Measurements from ENCODE around the gene DOLK. TPM values are rescaled to one million over a fixed set of nuclear protein-coding genes. Genes with fewer than 3 reads are reported as not detected.

The DOLK gene
- total RNA-seq, 2 donors from 2014 or later = 5.1 to 7.4 TPM

DNA sequence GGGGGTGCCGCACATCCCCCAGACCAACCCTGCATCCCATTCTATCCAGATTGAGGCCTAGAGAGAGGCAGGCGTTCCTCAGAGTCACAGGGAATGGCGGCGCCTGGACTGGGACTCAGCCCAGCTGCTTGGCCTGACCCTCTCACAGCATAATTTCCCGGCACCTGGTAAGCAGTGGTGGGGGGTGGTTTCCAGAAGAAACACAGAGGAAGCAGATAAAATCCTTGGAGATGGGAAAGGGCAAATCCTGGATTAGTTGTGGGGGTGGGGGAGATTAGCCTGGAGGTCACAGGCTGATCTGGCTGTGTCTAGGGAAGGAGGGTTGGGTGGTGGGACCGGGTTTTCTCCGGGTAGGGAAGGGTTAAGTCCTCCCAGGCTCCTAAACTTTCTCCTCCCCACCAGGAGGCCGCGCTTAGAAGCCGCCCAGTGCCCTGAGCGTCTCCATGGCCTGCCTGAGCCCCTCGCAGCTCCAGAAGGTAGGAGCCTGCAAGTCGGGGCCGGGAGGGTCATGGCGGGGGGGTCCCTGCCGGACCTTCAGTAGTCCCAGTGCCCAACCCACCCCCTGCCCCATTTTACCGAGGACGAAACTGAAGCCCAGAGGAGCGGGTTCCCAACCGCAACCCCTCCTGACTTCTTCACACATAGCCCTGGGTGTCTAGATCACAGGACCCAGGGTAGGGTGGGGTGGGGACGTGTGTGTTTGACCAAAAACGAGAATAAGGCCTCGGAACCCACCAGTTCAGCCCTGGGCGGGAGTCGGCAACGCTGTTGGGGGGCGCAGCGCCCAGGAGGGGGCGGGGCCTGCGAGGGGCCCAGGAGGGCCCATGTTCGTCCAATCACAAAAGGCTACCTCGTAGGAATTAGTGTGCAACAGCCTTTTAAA, 25.3 kb downstream of the DOLK start:
- no peak for ATAC-seq
- H3K9me3 ChIP-seq (ENCODE audit: control insufficient read depth, low read length, poor library complexity, severe bottlenecking) = no peaks in the 10 kb centered on the region
- no peak overlapping the region for H3K27ac Mint-ChIP-seq
- H3K36me3 Mint-ChIP-seq (ENCODE audit: low read depth) = no peaks in the 10 kb centered on the region
- H3K4me1 Mint-ChIP-seq = peaks cover 2% of the 10 kb centered on the region
- H3K4me3 Mint-ChIP-seq = no peak overlapping the region
- H3K27me3 Mint-ChIP-seq = no peaks in the 10 kb centered on the region
- DNase-seq = no peak

DNA sequence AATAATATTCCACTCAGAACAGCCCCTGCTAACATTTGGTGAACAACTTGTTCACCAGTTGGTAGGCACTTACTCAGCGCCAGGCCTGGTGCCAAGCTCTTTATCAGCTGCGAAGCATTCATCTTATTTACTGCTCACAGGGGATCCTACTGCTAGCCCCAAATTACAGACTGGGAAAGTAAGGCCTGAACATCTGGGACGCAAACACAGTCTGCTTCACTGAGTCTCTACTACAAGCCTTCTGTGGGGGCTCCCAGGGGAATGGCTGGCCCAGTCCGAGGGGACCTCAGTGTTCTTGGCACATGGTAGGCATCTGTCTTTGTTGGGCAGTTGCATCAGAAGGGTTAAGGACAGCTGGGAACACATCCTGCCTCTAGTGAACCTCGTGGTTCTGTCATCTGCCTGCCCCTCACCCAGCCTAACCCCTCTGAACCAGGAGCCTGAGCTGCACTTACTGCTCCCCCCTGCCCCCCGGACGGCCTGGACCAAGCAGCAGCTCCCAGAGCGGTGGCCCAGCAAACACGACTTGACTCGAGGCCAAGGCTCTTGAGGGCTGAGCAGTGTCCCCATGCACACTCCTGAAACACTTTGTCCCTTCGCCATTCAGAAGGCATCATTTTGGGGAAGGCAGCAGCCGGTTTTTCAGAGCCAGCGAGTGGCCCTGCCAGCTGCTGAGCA, 26.9 kb downstream of the DOLK start, which contains the start of gene PHYHD1:
Gene PHYHD1 (plus strand): TSS at position 602 of the 678 bp plus-strand sequence. CDS start 1,342 bp downstream, outside the sequence.
- H3K9me3 ChIP-seq (ENCODE audit: control insufficient read depth, low read length, poor library complexity, severe bottlenecking) = no peaks in the 10 kb centered on the region
- H3K4me1 Mint-ChIP-seq = peaks cover 3% of the 10 kb centered on the region
- no peak for DNase-seq
- no peak within 1 kb of the TSS for H3K27ac Mint-ChIP-seq
- peaks cover 2% of the 10 kb centered on the region for H3K36me3 Mint-ChIP-seq (ENCODE audit: low read depth)
- no peak within 1 kb of the TSS for H3K4me3 Mint-ChIP-seq
- no peak for ATAC-seq
- no peaks in the 10 kb centered on the region for H3K27me3 Mint-ChIP-seq

DNA sequence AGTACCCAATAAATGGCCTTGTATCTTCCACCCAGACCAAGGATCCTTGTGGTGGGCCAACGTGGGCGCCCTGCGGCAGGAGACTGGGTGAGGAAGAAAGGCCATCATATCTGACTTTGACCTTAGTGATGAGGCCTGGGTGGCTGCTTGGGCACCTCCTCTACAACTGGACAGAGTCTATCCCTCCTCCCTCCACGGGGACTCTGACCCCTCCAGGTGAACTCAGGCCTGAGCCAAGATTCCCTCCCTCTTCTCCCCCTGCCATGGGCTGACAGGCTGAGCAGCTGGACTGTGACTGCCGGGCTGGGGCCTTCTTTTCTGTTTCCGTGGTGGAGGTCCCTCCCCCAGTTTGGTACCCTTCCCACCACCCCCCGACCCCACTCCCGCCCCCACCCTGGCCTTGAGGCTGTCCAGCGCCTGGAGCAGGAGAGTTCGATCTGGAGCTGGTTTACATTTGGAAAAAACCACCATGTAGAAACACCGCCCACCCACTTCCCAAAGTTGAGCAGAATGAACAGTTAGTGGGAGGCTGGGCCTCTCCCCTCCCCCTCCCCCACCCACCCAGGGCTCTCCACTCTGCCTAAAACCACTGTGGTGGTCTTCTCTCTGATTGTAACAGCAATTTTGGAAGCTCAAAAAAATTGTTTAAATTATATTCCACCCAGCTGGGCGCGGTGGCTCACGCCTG, 27.9 kb downstream of the DOLK start:
- DNase-seq (no peak), ATAC-seq (no peak)
- Mint-ChIP-seq H3K27ac (no peak overlapping the region), H3K27me3 (no peaks in the 10 kb centered on the region), H3K36me3 (ENCODE audit: low read depth) (peaks cover 2% of the 10 kb centered on the region), H3K4me3 (no peak overlapping the region), H3K4me1 (peaks cover 3% of the 10 kb centered on the region)
- H3K9me3 ChIP-seq (ENCODE audit: control insufficient read depth, low read length, poor library complexity, severe bottlenecking) = no peaks in the 10 kb centered on the region

DNA sequence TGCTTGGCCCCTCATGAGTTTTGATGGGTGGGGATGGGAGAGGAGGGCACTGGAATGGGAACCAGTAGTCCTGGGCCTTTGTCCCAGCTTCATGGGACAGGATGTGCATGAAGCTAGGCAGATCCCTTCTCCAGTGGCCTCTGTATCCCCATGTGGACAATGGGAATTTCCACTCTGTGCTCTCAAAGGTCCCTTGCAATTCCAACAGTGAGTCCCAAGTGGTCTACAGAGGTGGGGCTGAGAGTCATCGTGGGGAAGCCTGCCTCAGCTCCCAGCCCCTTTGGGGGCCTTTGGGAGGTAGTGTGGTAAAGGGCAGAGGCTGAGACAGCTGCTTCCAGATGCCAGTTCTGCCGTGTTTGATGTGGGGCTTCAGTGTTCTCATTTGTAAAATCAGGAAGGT, 28.5 kb downstream of the DOLK start:
- no peaks in the 10 kb centered on the region for H3K27me3 Mint-ChIP-seq
- no peak overlapping the region for H3K4me3 Mint-ChIP-seq
- H3K36me3 Mint-ChIP-seq (ENCODE audit: low read depth) = peaks cover 2% of the 10 kb centered on the region
- H3K4me1 Mint-ChIP-seq = peaks cover 3% of the 10 kb centered on the region
- DNase-seq = no peak
- H3K9me3 ChIP-seq (ENCODE audit: control insufficient read depth, low read length, poor library complexity, severe bottlenecking) = no peaks in the 10 kb centered on the region
- peak overlapping the region; percentile 34 for H3K27ac Mint-ChIP-seq
- no peak for ATAC-seq

DNA sequence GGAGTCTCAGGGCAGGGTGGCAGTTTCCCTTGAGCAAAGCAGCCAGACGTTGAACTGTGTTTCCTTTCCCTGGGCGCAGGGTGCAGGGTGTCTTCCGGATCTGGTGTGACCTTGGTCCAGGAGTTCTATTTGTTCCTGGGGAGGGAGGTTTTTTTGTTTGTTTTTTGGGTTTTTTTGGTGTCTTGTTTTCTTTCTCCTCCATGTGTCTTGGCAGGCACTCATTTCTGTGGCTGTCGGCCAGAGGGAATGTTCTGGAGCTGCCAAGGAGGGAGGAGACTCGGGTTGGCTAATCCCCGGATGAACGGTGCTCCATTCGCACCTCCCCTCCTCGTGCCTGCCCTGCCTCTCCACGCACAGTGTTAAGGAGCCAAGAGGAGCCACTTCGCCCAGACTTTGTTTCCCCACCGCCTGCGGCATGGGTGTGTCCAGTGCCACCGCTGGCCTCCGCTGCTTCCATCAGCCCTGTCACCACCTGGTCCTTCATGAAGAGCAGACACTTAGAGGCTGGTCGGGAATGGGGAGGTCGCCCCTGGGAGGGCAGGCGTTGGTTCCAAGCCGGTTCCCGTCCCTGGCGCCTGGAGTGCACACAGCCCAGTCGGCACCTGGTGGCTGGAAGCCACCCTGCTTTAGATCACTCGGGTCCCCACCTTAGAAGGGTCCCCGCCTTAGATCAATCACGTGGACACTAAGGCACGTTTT, 30.1 kb downstream of the DOLK start:
- Mint-ChIP-seq H3K27ac (peak overlapping the region; percentile 61), H3K36me3 (ENCODE audit: low read depth) (peaks cover 8% of the 10 kb centered on the region), H3K4me3 (no peak overlapping the region), H3K27me3 (no peaks in the 10 kb centered on the region), H3K4me1 (peaks cover 12% of the 10 kb centered on the region)
- DNase-seq (no peak), ATAC-seq (no peak)
- H3K9me3 ChIP-seq (ENCODE audit: control insufficient read depth, low read length, poor library complexity, severe bottlenecking) = no peaks in the 10 kb centered on the region

DNA sequence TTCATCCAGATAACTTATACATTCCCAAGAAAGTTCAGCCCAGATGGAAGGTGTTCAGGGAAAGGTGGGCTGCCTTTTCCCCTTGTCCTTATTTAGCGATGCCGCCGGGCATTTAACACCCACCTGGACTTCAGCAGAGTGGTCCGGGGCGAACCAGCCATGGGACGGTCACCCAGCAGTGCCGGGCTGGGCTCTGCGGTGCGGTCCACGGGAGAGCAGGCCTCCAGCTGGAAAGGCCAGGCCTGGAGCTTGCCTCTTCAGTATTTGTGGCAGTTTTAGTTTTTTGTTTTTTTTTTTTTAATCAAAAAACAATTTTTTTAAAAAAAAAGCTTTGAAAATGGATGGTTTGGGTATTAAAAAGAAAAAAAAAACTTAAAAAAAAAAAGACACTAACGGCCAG, 30.7 kb downstream of the DOLK start:
- H3K9me3 ChIP-seq (ENCODE audit: control insufficient read depth, low read length, poor library complexity, severe bottlenecking) = no peaks in the 10 kb centered on the region
- Mint-ChIP-seq H3K27me3 (no peaks in the 10 kb centered on the region), H3K4me1 (peaks cover 18% of the 10 kb centered on the region), H3K4me3 (no peak overlapping the region), H3K27ac (no peak overlapping the region), H3K36me3 (ENCODE audit: low read depth) (peaks cover 8% of the 10 kb centered on the region)
- DNase-seq = no peak
- ATAC-seq = no peak

DNA sequence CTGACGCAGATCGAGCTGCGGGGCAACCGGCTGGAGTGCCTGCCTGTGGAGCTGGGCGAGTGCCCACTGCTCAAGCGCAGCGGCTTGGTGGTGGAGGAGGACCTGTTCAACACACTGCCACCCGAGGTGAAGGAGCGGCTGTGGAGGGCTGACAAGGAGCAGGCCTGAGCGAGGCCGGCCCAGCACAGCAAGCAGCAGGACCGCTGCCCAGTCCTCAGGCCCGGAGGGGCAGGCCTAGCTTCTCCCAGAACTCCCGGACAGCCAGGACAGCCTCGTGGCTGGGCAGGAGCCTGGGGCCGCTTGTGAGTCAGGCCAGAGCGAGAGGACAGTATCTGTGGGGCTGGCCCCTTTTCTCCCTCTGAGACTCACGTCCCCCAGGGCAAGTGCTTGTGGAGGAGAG, 31.2 kb downstream of the DOLK start:
- no peak for ATAC-seq
- peaks cover 20% of the 10 kb centered on the region for H3K4me1 Mint-ChIP-seq
- no peaks in the 10 kb centered on the region for H3K9me3 ChIP-seq (ENCODE audit: control insufficient read depth, low read length, poor library complexity, severe bottlenecking)
- H3K27me3 Mint-ChIP-seq = no peaks in the 10 kb centered on the region
- H3K4me3 Mint-ChIP-seq = no peak overlapping the region
- no peak overlapping the region for H3K27ac Mint-ChIP-seq
- H3K36me3 Mint-ChIP-seq (ENCODE audit: low read depth) = peaks cover 8% of the 10 kb centered on the region
- no peak for DNase-seq

DNA sequence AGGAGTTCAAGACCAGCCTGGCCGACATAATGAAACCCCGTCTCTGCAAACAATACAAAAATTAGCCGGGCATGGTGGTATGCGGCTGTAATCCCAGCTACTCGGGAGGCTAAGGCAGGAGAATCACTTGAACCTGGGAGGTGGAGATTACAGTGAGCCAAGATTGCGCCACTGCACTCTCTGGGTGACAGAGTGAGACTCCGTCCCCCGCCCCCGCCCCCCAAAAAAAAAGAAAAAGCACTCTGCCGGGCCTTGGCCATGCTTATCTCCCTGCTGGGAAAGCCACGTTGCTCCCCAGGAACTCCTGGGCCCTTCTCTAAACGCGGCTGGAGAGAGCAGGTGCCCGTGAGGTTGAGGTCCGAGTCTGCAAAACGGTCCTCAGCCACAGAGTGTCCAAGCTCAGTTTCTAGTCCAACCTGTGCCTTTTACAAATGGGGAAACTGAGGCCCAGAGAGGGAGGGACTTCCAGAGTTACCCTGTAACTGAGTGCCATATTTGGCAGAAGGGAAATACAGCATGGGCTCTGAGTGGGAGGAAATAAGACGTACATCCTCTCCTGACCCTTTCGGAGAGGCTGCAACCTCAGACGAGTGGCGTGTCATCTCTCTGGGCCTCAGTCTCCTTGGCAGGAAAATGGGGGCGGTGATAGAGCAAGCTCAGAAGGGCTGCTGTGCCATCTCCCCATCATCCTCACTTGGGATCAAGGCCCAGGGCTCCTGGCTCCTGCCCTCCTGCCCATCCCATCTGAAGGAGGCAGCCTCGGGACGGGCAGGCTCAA, 33.2 kb downstream of the DOLK start:
- peaks cover 23% of the 10 kb centered on the region for H3K4me1 Mint-ChIP-seq
- peak overlapping the region; percentile 69 for H3K27ac Mint-ChIP-seq
- ATAC-seq (no peak), DNase-seq (no peak)
- no peaks in the 10 kb centered on the region for H3K9me3 ChIP-seq (ENCODE audit: control insufficient read depth, low read length, poor library complexity, severe bottlenecking)
- no peak overlapping the region for H3K4me3 Mint-ChIP-seq
- peaks cover 8% of the 10 kb centered on the region for H3K36me3 Mint-ChIP-seq (ENCODE audit: low read depth)
- H3K27me3 Mint-ChIP-seq = no peaks in the 10 kb centered on the region

DNA sequence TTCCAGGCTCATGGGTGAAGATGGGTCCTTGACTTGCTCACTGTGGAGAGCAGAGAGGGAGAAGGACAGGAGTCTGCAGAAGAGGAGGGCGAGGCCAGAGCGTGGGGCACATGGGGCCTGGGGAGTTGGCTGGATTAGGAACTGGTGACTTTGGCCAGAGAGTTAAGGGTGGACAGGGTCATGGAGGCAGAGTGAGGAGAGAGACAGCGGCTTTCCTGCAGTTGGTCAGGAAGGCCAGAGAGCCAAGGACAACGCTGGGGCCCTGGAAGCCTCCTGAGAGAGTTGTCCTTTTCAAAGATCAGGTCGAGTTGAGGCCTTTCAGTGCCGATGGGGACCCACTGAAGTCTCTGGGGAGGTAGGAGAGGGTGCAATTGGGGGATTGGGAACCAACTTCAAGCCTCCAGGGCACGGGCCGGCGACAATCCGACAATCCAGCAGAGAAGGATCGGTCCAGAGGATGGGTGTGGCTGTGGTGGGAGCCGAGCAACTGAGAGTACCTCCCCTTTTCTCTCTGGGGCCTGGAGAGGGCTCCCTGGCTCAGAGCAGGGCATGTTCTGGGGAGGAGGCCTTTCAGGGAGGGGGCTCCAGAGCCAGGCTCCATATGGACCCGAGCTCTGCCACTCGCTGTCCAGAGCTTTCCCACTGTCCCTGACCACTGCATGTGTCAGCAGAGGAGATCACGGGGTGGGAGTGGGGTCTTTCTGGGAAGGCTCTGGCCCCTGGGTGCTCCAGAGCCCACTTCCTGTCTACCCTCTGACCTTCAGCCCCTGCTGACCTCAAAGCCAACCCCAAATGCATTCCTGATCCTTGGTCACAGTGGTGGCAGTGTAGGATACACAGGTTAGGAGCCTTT, 34.1 kb downstream of the DOLK start:
- Mint-ChIP-seq H3K27ac (peak overlapping the region; percentile 92), H3K27me3 (no peaks in the 10 kb centered on the region), H3K36me3 (ENCODE audit: low read depth) (peaks cover 10% of the 10 kb centered on the region), H3K4me1 (peaks cover 27% of the 10 kb centered on the region), H3K4me3 (peak overlapping the region; percentile 67)
- no peaks in the 10 kb centered on the region for H3K9me3 ChIP-seq (ENCODE audit: control insufficient read depth, low read length, poor library complexity, severe bottlenecking)
- no peak for DNase-seq
- ATAC-seq = no peak

DNA sequence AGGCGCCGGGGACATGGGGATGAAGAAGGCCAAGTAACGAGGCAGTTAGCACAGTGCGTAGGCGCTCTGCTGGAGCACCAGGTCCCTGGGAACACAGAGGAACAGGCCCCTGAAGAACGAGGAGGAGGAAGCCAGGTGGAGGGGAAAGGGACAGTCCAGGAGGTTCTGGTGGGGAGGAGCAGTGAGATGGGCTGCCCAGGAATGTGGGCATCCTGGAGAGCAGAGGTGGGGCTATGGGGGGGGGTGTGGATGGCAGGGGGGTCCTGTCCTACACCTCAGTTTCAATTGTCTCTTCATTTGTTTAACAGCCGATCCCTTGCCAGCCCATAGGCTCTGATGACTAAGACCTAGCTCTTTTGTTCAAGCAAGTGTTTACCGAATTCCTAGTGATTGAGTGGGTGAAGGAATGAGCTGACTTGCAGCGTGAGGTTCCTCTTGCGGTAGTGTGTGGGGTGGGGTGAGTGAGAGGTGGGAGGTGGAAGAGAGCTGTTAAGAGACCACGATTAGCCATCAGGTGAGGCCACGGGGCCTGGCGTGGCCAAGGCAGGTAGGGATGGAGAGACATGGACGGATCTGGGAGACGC, 35.0 kb downstream of the DOLK start:
- peak overlapping the region; percentile 92 for H3K27ac Mint-ChIP-seq
- H3K4me3 Mint-ChIP-seq = peak overlapping the region; percentile 28
- DNase-seq (no peak), ATAC-seq (no peak)
- no peaks in the 10 kb centered on the region for H3K27me3 Mint-ChIP-seq
- H3K9me3 ChIP-seq (ENCODE audit: control insufficient read depth, low read length, poor library complexity, severe bottlenecking) = no peaks in the 10 kb centered on the region
- peaks cover 12% of the 10 kb centered on the region for H3K36me3 Mint-ChIP-seq (ENCODE audit: low read depth)
- peaks cover 27% of the 10 kb centered on the region for H3K4me1 Mint-ChIP-seq

DNA sequence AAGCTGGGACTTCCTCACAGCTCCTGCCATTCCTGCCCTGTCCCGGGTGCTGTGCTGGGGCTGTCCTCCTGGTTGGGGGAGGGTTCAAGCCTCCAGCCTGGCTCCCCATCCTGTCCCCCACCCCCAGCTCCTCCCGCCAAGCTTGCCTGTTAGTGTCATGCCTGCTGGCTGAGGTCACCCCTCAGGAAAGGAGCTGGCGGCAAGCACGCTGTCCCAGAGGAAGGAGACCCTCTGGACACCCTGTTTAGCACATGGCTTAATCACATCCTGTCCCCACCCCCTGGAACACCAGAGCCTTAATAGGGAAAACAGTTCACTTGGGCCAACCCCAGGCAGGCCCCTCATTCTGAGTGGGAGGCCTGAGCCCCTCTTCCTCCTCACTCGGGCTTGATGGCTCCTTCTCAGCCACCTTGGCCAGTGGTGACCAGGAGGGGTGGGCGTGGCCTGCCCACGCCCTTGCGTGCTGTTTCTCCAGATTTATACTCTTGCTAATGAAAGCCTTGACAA, 35.8 kb downstream of the DOLK start:
- no peak for ATAC-seq
- Mint-ChIP-seq H3K27me3 (no peaks in the 10 kb centered on the region), H3K4me3 (no peak overlapping the region), H3K4me1 (peaks cover 29% of the 10 kb centered on the region), H3K36me3 (ENCODE audit: low read depth) (peaks cover 12% of the 10 kb centered on the region), H3K27ac (peak overlapping the region; percentile 92)
- H3K9me3 ChIP-seq (ENCODE audit: control insufficient read depth, low read length, poor library complexity, severe bottlenecking) = no peaks in the 10 kb centered on the region
- no peak for DNase-seq

Data from T-helper 17 cell (primary cell).